ENCODE measurements around the gene AADACL2. TPM values are rescaled to one million over a fixed set of nuclear protein-coding genes. Genes with fewer than 3 reads are reported as not detected.
"Not testable (repeated sequence)": the region's sequence is repeated elsewhere in the genome, so short reads cannot be mapped to it uniquely, and the experiment has no call there.

Gene AADACL2
- 0.22 TPM for total RNA-seq
- long read RNA-seq, result 0 reads

GRCh38 chr3:151733613-151734012 is at the start of gene AADACL2:
TSS of gene AADACL2 (plus strand) at chr3:151733927. CDS start at chr3:151734036, 109 bp downstream.
- DNase-seq (ENCODE audit: low spot score), result no peak

GRCh38 chr3:151684094-151684493 is 49.6 kb upstream of the AADACL2 start:
- no peak for DNase-seq (ENCODE audit: low spot score)

GRCh38 chr3:151686257-151686656 is 47.5 kb upstream of the AADACL2 start:
- no peak for DNase-seq (ENCODE audit: low spot score)

- DNase-seq (ENCODE audit: low spot score), result no peak
Measured at GRCh38 chr3:151687076-151687475, 46.7 kb upstream of the AADACL2 start.

GRCh38 chr3:151688571-151688970 is 45.2 kb upstream of the AADACL2 start:
- DNase-seq (ENCODE audit: low spot score), result no peak

- no peak for DNase-seq (ENCODE audit: low spot score)
Measured at GRCh38 chr3:151690645-151691044, 43.1 kb upstream of the AADACL2 start.

GRCh38 chr3:151697496-151697895 is 36.2 kb upstream of the AADACL2 start:
- no peak for DNase-seq (ENCODE audit: low spot score)

- DNase-seq (ENCODE audit: low spot score), result no peak
Measured at GRCh38 chr3:151707216-151707615, 26.5 kb upstream of the AADACL2 start.

- no peak for DNase-seq (ENCODE audit: low spot score)
Measured at GRCh38 chr3:151708868-151709267, 24.9 kb upstream of the AADACL2 start.

- no peak for DNase-seq (ENCODE audit: low spot score)
Measured at GRCh38 chr3:151709847-151710246, 23.9 kb upstream of the AADACL2 start.

GRCh38 chr3:151721294-151721693 is 12.4 kb upstream of the AADACL2 start:
- no peak for DNase-seq (ENCODE audit: low spot score)

- no peak for DNase-seq (ENCODE audit: low spot score)
Measured at GRCh38 chr3:151722856-151723255, 10.9 kb upstream of the AADACL2 start.

- no peak for DNase-seq (ENCODE audit: low spot score)
Measured at GRCh38 chr3:151724576-151725562, 8.9 kb upstream of the AADACL2 start.

GRCh38 chr3:151726016-151726415 is 7.7 kb upstream of the AADACL2 start:
- no peak for DNase-seq (ENCODE audit: low spot score)

GRCh38 chr3:151732861-151733260 is 866 bp upstream of the AADACL2 start:
- no peak for DNase-seq (ENCODE audit: low spot score)

GRCh38 chr3:151740581-151740980 is 6.9 kb downstream of the AADACL2 start:
- no peak for DNase-seq (ENCODE audit: low spot score)

- DNase-seq (ENCODE audit: low spot score), result no peak
Measured at GRCh38 chr3:151743855-151744254, 10.1 kb downstream of the AADACL2 start.

GRCh38 chr3:151750181-151750580 is 16.5 kb downstream of the AADACL2 start:
- no peak for DNase-seq (ENCODE audit: low spot score)

- DNase-seq (ENCODE audit: low spot score), result no peak
Measured at GRCh38 chr3:151750678-151751077, 17.0 kb downstream of the AADACL2 start.

GRCh38 chr3:151751161-151751560 is 17.4 kb downstream of the AADACL2 start:
- no peak for DNase-seq (ENCODE audit: low spot score)

- no peak for DNase-seq (ENCODE audit: low spot score)
Measured at GRCh38 chr3:151753846-151754245, 20.1 kb downstream of the AADACL2 start.

GRCh38 chr3:151761581-151761980 is 27.9 kb downstream of the AADACL2 start:
- no peak for DNase-seq (ENCODE audit: low spot score)

- DNase-seq (ENCODE audit: low spot score), result not testable (repeated sequence)
Measured at GRCh38 chr3:151764699-151765098, 31.0 kb downstream of the AADACL2 start.

All from mesenteric fat pad (tissue), 1 donor.